ENCODE data around the gene SLC9A9. TPM values are rescaled to one million over a fixed set of nuclear protein-coding genes. Genes with fewer than 3 reads are reported as not detected.
"Not testable (repeated sequence)": the region's sequence is repeated elsewhere in the genome, so short reads cannot be mapped to it uniquely, and the experiment has no call there.

The SLC9A9 gene
- total and polyA plus RNA-seq, 2 of the 8 experiments (the other 6 are each of a cell fraction or from before 2014, with no cell fraction given): 0.48 to 1.1 TPM

DNA sequence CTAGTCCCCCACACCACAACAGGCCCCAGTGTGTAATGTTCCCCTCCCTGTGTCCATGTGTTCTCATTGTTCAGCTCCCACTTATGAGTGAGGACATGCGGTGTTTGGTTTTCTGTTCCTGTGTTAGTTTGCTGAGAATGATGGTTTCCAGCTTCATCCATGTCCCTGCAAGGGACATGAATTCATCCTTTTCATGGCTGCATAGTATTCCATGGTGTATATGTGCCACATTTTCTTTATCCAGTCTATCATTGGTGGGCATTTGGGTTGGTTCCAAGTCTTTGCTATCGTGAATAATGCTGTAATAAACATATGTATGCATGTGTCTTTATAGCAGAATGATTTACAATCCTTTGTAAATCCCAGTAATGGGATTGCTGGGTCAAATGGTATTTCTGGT, 152.9 kb downstream of the SLC9A9 start:
- H2AFZ ChIP-seq (ENCODE audit: low read length); H2BK120ac ChIP-seq (replicated peaks; ENCODE audit: low read depth, low read length); H4K8ac ChIP-seq (ENCODE audit: extremely low read depth, insufficient read depth, low read length); H4K20me1 ChIP-seq (replicated peaks in 1 of 2; ENCODE audit: control insufficient read depth in 1 of 2, insufficient read depth in 2 of 2, low read length in 2 of 2); H4K5ac ChIP-seq (ENCODE audit: insufficient read length, low read depth, low read length); H3K4me2 ChIP-seq (ENCODE audit: insufficient read depth in 1 of 2, low read depth in 2 of 2, low read length in 2 of 2); H3K79me2 ChIP-seq (ENCODE audit: control insufficient read depth in 1 of 2, insufficient read depth in 2 of 2, low read length in 2 of 2); FAIRE-seq; H3K18ac ChIP-seq (ENCODE audit: extremely low read depth, low read length); H2BK5ac ChIP-seq (ENCODE audit: low read depth, low read length); H3K4me3 ChIP-seq (ENCODE audit: extremely low read depth in 1 of 4, insufficient read depth in 2 of 4, low read depth in 3 of 4, low read length in 4 of 4); H3K79me1 ChIP-seq (ENCODE audit: low read depth, low read length); H3K27ac ChIP-seq (ENCODE audit: low read depth, low read length); H3K56ac ChIP-seq (replicated peaks; ENCODE audit: insufficient read length, low read depth, low read length); POLR2A ChIA-PET (ENCODE audit: partially characterized antibody); H2AK5ac ChIP-seq (ENCODE audit: low read depth, low read length); H3K23me2 ChIP-seq (ENCODE audit: low read depth, low read length); H3K4me1 ChIP-seq (replicated peaks in 1 of 4; ENCODE audit: control insufficient read depth in 3 of 4, insufficient read depth in 4 of 4, low read length in 3 of 4); H3K4ac ChIP-seq (replicated peaks; ENCODE audit: insufficient read length, low read depth, low read length); DNase-seq (ENCODE audit: low read depth in 1 of 2, low spot score in 2 of 2); H2BK15ac ChIP-seq (ENCODE audit: low read length); H3K23ac ChIP-seq (ENCODE audit: insufficient read length); H4K91ac ChIP-seq (replicated peaks; ENCODE audit: insufficient read length, low read length); H3K9me3 ChIP-seq (ENCODE audit: insufficient read depth in 2 of 2, low read depth in 1 of 2, low read length in 1 of 2); H3K14ac ChIP-seq (ENCODE audit: insufficient read length); H3K36me3 ChIP-seq (ENCODE audit: control insufficient read depth in 2 of 4, insufficient read depth in 4 of 4, low read length in 3 of 4); H2BK20ac ChIP-seq (ENCODE audit: low read length); H3K9ac ChIP-seq (replicated peaks in 1 of 4; ENCODE audit: extremely low read depth in 1 of 4, low read depth in 3 of 4, low read length in 3 of 4); H3K27me3 ChIP-seq (replicated peaks in 1 of 4; ENCODE audit: control insufficient read depth in 3 of 4, extremely low read depth in 1 of 4, insufficient read depth in 3 of 4, low read length in 3 of 4); H2BK12ac ChIP-seq (ENCODE audit: low read depth, low read length): not testable (repeated sequence)
- WGBS, 2 experiments (ENCODE audit: extremely low coverage in 1 of 2, insufficient coverage in 1 of 2, insufficient read length in 1 of 2, insufficient replicate concordance in 2 of 2, low coverage in 1 of 2, low lambda C conversion rate in 2 of 2, missing lambda C conversion rate in 1 of 2): 84% methylated on average over 2 of the region's 2 CpGs; no CpG with 5 or more reads in 1 of the 2 experiments
- CTCF ChIA-PET (ENCODE audit: partially characterized antibody): interaction anchor here (0.6 to 1.8 kb wide), 3 partner anchors 22 to 322 kb away, joined by 3 to 5 read pairs (median 3); no protein-coding TSS in a partner anchor
